NCI-H1694 treated with DMSO at 0.1 percent for 48 hours (cell line): ENCODE results near the gene SIL1.
"Not testable (repeated sequence)": the region's sequence is repeated elsewhere in the genome, so short reads cannot be mapped to it uniquely, and the experiment has no call there.

Experiments
- DNase-seq: peaks from one replicate; lab custom pipeline; 2025; lab: John Stamatoyannopoulos, UW

Gene SIL1

DNA sequence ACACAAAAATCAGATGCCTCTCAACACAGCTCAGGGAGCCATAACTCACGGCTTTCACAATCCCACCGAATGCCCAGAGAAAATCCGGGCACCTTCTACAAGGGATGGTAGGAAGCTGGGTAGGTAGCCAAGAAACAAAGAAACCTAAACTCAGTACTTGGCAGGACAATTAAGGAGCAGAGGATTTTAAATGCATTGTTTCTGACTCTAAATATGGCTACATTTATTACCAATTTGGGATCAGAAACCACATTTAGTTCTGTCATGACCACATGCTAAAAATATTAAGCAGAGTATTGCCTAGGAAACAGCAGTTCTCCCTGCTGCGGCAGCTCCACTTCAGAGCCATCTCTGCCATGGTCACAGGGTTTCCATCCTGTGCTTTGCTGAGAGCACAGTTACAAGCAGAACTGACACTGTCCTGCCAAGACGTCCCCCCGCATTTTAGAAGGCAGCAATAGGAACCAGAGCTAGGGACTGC lies 57.5 kb downstream of the SIL1 start:
- DNase-seq, result no peak

DNA sequence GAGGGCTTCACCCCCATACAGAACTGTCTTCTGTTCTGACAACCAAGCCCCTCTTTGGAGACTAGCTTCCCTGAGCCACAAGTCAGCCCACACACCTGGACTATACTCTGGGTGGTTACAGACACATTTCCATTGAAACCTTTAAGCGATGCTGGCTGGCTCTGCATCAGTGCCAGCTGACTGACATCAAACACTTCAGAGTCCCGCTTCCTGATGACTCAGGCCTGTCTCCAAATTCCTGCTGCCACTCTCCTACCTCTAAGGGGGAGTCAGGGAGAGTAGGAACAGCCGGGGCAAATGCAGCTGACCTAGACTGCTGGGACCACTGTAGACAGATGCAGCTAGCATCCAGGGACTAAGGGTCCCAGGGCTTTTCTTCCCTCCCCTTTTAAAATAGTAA lies 59.4 kb downstream of the SIL1 start:
- no peak for DNase-seq

DNA sequence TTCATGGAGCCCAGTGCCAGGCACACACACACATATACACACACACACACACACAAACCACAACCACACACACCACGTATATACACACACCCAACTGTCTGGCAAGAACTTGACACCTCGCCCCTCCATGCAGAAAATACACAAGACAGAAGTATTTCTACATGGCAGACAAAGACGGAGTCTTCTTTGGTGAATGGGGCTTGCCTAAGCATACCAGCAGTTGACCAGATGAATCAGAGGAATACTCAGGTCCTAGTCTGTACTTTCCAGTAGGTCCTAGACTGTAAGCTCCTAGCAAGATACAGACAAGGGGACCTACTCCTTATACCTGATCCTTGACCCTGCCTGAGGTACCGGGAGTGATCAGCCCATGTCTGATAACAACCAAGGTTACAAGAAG lies 60.1 kb downstream of the SIL1 start:
- DNase-seq, result no peak

DNA sequence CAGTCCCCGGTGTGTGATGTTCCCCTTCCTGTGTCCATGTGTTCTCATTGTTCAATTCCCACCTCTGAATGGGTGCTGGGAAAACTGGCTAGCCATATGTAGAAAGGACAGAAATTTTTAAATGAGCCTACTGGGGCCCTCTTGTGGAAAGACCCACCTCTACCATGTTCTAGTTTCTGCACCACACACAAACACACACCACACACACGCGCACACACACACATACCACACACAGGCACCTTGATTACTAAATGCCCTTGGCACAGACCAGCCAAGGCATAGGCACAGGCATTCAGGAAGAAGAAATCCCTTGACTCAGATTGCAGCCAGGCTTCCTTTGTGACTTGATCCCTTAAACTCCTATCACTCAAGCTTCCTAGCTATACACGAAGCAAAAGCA lies 60.5 kb downstream of the SIL1 start:
- DNase-seq, result peak; percentile 65

DNA sequence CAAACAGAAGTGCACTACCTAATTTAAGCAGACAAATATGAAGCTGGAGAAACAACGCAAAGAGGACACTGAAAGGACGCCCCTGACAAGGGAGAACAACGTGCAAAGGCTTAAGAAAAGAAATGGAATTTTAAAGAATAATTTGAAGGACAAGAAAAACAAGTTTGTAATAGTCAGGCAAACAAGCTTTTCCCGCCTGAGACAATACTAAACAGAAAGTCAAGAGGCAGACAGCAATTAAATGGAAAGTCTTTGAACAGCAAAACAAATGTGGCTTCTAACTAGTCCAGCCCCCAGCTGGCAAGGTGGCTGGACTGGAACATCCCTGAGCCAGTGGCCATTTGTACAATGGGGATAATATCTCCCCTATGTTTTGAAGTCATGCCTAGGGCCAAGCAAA lies 63.3 kb downstream of the SIL1 start:
- no peak for DNase-seq

DNA sequence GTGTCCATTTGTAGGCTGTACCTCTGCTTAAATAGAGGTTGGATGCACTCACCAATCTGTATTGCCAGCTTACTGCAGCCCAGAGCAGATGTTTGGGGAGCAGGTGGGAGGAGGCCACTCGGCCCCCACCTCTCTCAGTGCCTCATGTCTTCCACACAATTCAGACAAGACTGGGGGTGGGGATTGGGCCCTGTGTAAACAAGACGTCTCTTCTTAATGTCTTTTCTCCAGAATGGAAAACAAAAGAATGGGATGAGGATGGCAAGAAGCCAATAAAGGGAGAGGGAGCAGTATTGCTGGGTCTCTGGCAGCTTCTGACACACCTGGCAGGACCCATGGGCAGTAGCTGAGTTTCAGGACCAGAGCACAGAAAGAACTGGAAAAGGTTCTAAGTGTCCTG lies 64.9 kb downstream of the SIL1 start:
- no peak for DNase-seq

DNA sequence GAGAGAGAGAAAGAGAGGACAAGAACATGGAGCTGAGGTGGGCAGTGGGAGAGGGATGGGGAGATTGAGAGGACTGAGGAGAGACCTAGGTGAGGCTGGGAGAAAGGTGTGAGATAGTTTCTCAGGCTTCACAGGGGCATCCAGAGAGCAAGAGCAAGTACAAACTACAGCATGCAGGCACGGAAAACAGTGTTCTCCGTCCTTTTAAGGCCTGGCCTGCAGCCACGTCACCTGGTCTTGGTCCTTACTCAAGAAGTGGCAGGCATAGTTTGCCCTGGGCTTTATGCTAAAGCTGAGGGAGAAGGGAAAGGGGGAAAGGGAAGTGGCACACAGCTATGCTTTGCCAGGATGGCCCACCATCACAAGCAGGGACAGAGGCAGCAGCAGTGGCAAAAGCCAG lies 65.7 kb downstream of the SIL1 start:
- DNase-seq, result no peak

DNA sequence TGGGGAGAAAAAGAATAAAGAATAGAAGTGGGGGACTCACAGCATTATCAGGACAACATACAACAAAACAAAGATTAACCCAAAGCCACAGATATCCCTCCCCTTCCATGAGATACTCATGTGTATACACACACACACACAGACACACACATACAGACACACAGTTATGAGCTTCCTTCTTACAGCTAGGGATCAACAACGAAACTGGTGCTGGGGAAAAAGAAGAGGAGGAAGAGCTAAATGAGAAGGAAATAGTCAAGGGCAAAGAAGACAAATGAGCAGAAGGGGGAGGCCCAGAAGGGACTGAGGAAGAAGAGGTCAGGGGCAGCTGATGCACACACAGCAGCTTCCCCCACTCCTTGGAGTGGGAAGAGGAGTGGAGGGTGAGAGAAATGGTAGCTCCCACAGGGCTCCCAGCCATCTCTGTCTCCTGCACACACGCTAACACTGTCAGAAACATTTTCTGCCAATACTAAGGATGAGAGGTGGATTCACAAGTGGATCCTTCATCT lies 66.2 kb downstream of the SIL1 start:
- no peak for DNase-seq

DNA sequence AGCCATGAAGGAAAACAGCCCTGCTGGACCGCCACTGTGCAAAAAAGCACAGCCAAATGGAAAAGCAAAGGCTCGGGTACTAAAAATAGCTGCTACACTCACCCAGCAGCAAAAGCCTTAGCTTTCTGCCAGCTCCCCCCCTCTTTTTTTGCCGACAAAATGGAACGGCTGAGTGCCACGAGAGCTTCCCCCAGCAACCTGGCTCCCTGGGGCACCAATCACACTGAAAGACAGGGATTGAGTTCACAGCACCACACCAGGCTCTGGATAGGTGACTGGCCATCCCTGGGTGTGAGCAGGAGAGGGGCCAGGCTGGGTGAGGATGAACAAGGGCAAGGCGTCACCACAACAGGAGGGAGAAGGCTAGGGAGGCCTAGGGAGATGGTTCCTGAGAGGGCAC lies 66.7 kb downstream of the SIL1 start:
- DNase-seq, result no peak

DNA sequence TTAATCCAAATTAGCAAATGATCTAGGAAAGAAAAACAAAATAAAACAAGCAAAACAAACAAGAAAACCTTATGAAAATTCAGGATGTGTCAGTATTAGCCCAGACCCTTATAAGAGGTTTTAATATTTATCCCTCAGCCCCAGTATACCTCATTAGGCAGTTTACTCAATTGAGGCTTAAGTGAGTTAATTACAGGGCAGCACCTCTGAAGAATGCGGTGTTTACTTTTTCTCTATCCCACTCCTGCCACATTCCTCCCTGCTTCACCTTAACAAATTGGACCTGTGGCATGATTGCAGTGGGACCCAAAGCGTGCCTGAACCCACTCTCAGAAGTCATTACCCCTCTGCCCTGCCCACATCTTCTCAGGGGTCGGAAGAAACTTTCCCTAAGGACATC lies 67.1 kb downstream of the SIL1 start:
- no peak for DNase-seq

DNA sequence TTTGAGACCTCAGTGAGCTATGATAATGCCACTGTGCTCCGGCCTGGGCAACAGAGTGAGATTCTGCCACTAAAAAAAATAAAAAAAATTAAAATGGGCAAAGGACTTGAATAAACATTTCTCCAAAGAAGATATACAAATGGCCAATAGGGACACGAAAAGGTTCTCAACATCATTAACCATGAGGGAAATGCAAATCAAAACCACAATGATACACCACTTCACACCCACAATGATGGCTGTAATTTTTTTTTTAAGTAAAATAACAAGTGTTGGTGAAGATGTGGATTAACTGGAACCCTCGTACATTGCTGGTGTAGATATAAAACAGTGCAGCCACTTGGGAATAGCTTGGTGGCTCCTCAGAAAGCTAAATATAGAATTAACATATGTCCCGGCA lies 68.0 kb downstream of the SIL1 start:
- no peak for DNase-seq

DNA sequence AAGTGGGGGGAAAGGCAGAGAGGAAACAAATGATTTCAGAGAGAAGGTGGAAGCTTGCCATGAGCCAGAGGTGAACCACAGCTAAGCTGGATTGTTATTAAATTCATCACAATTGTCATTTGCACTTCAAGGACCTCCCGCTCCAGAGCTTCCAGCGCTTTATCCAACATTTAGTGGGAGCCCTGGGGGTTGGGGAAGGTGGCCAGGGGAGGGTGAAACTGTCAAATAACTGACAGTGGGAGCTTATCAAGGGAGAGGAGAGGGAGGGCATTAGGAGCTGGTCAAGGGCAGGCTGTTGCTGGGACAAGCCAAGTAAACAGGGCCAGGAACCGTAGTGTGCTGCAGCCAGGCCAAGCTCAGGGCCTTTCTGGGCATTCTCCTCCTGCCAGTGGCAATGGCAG lies 71.5 kb downstream of the SIL1 start:
- no peak for DNase-seq

DNA sequence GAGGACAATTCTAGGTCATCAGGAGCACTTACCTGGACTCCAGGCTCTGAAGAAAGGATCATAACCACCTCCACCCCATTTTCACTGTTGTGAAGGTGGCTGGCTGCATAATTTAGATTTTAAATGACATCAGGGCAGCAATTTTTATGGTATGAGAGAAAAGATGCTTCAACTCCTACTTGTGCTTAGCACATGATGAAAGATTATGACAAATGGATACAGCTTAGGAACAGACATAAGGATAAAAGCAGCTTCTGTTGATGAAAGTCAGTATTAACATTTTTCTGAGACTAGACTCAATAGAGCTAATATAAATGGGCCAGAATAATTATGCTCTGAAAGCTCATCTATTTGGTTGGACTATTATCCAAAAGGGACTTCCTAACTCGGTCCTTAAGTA lies 72.2 kb downstream of the SIL1 start:
- no peak for DNase-seq

DNA sequence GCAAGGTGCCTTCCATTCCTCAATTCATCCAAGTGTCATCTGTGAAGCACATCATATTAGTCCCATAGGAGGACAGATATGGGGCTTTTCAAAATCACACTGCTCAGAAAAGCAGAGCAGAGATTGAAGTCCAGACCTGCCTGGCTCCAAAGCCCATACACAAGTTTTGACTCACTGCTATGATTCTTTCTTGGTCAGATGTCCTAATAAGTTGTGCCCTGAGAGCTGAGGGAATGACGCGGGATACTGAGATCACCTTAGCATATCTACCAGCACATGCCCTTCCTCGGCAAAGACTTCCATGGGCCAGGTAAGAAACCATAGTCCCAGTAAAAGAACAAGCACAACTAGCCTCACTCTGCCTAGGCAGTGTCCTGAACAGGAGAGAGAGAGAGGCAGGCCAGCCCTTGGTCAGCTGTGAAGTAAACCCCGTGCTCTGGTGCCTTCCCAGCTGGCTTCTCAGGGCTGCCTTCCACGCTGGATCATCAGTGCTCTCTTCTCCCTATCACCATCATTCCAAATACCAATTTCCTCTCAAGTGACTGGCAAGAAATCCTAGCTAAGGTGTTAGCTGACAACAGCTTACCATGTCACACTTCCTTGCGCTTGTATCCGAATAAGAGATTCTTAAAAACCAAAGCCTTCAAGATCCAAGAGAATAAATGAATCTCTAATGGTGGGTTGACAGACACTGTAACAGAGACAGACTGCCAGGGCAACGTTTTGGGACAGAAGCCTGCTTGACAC lies 73.2 kb downstream of the SIL1 start:
- DNase-seq, result no peak

DNA sequence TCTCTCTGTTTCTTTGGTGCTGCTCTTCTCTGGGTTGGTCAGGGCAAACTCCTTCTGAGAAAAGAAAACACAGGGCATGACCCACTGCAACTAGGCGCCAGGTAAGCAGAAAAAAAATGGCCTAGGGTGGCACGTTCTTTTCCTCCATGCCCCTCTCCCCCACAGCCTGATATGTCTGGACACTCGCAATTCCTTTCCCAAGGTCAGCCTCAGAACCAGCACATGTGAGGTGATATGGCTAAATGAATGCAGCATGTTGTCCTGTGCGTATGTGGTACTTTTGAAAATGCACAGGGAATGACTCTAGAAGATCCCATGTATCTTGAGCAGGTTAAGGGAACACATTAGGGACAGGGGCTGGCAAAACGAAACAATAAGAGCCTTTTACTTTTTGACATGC lies 77.0 kb downstream of the SIL1 start:
- DNase-seq, result no peak

DNA sequence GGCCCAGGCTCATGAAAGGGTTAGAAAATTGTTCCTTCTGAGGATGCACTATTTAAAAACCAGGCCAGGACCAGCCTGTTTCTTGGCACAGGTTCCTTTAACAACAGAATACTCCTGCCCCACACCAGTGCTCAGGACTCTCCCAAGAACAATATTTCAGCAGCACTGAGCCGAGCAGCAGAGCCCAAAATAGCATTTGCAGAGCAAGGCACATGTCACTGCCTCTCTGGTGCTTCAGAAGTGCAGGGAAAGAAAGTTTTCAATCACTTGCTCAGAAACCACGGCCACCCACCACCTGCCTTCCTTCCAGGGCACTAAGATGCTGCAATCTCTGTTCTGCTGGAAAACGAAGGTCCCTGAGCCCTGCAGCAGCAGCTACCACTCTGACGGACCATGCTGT lies 77.6 kb downstream of the SIL1 start:
- DNase-seq, result no peak

DNA sequence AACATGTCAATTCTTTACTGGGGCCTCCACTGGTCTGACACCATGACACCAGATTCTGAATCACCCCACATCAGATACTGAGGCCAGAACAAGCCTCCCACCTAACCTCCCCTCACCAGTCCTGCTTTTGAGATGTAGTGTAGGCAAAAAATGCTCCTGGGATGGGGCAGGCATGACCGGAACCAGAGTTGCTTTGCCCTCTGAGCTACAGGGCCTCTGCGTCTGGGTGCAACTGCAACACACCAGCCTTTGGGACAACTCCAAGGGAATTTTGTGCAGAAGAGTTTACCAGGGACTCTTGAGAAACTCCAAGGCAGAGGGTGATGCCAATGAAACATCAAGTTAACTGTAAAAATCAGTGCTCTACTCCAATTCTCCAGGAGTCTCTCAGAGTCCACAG lies 79.4 kb downstream of the SIL1 start:
- DNase-seq, result no peak

DNA sequence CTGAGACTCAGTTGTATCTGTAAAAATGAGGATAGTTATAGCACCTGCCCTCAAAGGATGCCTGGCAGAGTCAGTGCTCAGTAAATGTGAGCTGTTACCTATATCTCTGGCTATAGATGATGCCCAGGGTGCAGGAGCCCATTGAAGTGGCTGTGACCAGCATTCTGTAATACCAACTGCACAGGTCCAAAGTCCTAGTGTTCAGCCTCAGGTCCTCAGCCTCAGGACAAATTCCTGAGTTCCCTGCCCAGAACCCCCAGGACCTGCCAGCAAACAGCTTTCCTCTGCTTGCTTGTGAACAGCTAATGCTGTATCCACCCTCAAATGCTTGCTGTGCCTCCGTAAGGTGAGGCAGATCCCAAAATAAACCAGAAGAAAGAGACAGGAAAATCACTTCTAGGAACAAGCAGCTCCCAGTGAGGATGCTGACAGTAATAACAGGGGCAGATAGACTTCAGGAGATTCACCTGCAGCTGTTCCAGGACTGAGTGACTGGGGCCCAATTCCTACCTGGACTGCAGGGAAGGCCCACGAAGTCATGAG lies 80.8 kb downstream of the SIL1 start:
- DNase-seq, result no peak

DNA sequence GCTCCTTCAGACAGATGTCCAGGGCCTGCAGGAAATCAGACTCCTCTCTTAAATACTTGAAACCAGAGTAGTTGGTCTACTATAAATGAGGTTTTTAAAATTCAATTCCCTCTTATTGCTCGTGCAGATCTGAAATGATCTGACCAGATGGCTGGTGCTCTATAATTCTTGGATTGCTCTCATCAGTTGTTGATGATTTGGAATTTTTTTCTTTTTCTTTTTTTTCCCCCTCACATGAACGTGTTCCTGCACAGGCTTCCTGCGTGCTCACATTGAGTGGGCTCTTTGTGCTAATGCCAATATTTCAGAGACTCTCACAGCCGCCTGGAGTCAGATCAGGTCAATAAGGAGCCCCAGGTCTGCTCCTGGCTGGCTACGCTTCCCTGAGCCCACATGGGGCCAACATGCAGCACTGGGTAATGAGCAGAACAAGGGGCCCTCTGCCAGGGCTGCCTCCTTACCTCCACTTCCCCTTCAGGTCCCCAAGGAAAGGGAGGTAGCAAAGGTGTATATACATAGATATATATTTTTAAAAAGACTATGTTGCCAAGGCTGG lies 82.0 kb downstream of the SIL1 start:
- peak; percentile 38 for DNase-seq

DNA sequence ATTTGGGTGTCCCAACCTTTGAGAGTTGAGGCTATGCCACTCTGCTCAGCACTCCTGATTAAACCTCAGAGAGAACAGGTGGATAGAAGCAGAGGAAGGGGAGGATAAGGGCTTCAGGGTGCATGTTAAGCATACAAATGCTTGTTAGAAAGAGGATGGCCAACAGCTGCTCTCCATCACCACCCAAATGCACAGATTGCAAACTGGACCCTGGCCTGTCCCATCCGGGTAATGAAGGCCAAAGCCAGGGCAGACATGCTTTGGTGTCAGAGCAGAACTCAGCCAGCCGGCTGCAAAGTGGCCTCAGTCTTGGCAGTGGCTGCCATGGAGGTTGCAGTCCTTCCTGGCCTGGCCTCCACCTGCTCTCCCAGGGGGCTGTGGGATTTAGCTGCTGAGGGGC lies 84.3 kb downstream of the SIL1 start:
- DNase-seq, result no peak

DNA sequence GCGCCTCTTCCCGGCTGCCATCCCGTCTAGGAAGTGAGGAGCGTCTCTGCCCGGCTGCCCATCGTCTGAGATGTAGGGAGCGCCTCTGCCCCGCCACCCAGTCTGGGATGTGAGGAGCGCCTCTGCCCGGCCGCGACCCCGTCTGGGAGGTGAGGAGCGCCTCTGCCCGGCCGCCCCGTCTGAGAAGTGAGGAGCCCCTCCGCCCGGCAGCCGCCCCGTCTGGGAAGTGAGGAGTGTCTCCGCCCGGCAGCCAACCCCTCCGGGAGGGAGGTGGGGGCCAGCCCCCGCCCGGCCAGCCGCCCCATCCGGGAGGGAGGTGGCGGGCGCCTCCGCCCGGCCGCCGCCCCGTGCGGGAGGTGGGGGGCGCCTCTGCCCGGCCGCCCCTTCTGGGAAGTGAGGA lies 85.8 kb downstream of the SIL1 start:
- not testable (repeated sequence) for DNase-seq

DNA sequence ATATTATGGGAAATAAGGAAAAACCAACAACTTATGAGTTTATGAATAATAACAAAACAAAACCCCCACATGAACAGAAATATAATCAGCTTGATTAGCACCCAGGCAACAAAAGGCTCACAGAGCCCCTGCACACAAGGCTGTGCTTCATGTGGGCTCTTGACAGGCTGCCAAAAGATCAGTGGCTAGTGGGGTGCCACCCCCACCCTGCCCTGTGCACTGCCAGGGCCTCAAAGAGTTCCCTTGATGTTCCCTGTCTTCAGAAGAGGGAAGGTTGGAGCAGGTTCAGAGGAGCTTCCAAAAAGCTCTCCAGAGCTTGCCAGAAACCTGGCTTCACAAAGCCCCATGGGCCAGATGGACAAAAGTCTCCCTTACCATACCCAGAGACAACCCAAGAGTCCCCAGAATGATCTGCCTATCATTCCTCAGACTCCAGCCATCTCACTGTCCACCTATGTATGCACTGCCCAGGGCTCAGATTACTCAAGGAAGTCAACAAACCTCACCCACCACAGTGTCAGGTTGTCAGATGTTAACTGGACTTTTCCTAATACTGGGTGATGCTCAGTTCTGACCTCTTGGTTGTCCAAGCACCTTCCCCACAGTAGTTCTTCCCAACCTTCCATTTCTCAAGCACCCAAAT lies 87.5 kb downstream of the SIL1 start:
- no peak for DNase-seq
